Endodermal cell (in vitro differentiated cells): Measurements from ENCODE around the gene TMEM94. TPM values are rescaled to one million over a fixed set of nuclear protein-coding genes. Genes with fewer than 3 reads are reported as not detected.

Experiments
- DNase-seq: peaks from one replicate; pipeline ENCODE4 v3.0.0-alpha.2; 2017
- H3K27ac ChIP-seq: 2 replicates; pipeline ENCODE4 v1.5.1; 2013; ENCODE audit warnings: mild to moderate bottlenecking, low read depth, low read length, moderate library complexity
- H3K27me3 ChIP-seq: 2 replicates; pipeline ENCODE4 v1.6.1; 2013; ENCODE audit warnings: mild to moderate bottlenecking, low read length, moderate library complexity; ENCODE audit not compliant: insufficient read depth, control insufficient read depth, poor library complexity, severe bottlenecking
- H3K36me3 ChIP-seq: 2 replicates; pipeline ENCODE4 v1.7.0; 2013; ENCODE audit warnings: mild to moderate bottlenecking, low read length, moderate library complexity; ENCODE audit not compliant: control insufficient read depth, insufficient read depth
- H3K4me1 ChIP-seq: one replicate; pipeline ENCODE4 v1.7.0; 2013; ENCODE audit warnings: low read length; ENCODE audit not compliant: control insufficient read depth, insufficient read depth
- H3K4me3 ChIP-seq: 2 replicates; pipeline ENCODE4 v1.5.1; 2013; ENCODE audit warnings: mild to moderate bottlenecking, low read length, moderate library complexity
- H3K9ac ChIP-seq: 2 replicates; pipeline ENCODE4 v1.6.1; 2013; ENCODE audit warnings: mild to moderate bottlenecking, low read length, moderate library complexity; ENCODE audit not compliant: poor library complexity, severe bottlenecking; ENCODE audit errors: extremely low read depth
- H3K9me3 ChIP-seq: 2 replicates; pipeline ENCODE4 v1.6.1; 2013; ENCODE audit warnings: mild to moderate bottlenecking, low read length, moderate library complexity; ENCODE audit not compliant: control insufficient read depth
- H3K27ac Mint-ChIP-seq: 2 replicates; pipeline ENCODE4 v1.8.0; 2020; ENCODE audit warnings: mixed read lengths
- H3K27me3 Mint-ChIP-seq: 2 replicates; pipeline ENCODE4 v1.8.0; 2021; ENCODE audit warnings: mild to moderate bottlenecking, mixed read lengths; ENCODE audit not compliant: insufficient read depth
- H3K36me3 Mint-ChIP-seq: 2 replicates; pipeline ENCODE4 v1.8.0; 2020; ENCODE audit warnings: low read depth, mixed read lengths
- H3K4me1 Mint-ChIP-seq: 2 replicates; pipeline ENCODE4 v1.8.0; 2020; ENCODE audit warnings: mixed read lengths
- H3K4me3 Mint-ChIP-seq: 2 replicates; pipeline ENCODE4 v1.8.0; 2020; ENCODE audit warnings: mild to moderate bottlenecking, moderate library complexity, mixed read lengths
- H3K9me3 Mint-ChIP-seq: 2 replicates; pipeline ENCODE4 v1.8.0; 2020; ENCODE audit warnings: mild to moderate bottlenecking, mixed read lengths
- CTCF ChIP-seq: fragments of 200-600 bp; sonication (generic); conservative IDR thresholded peaks from 2 replicates; pipeline ENCODE4 v1.5.0; 2021; ENCODE audit warnings: antibody characterized with exemption, mild to moderate bottlenecking
- WGBS, 2 experiments: methylation state at CpG; one replicate each; pipeline versions ENCODE4 v1.1.5 to v1.1.7; 2013; ENCODE audit warnings: missing lambda C conversion rate in 2 of 2, mixed read lengths in 1 of 2; ENCODE audit not compliant: insufficient coverage in 1 of 2, insufficient read length in 1 of 2; 5-methylcytosine and 5-hydroxymethylcytosine counted together
- total RNA-seq, 2 donors: library from RNA; stranded (reverse); fragmentation: NEBNext Ultra II Directional in 1 of 2; extraction: Animal tissue kit (Norgen Biotek cat#: 25700) in 1 of 2; gene quantifications; 2 replicates in 1 of 2; 3 replicates in 1 of 2; pipeline ENCODE4 v1.2.1, GENCODE V29; 2021

TMEM94 gene
- total RNA-seq, 2 donors from 2014 or later, result 96.0 to 106 TPM

DNA sequence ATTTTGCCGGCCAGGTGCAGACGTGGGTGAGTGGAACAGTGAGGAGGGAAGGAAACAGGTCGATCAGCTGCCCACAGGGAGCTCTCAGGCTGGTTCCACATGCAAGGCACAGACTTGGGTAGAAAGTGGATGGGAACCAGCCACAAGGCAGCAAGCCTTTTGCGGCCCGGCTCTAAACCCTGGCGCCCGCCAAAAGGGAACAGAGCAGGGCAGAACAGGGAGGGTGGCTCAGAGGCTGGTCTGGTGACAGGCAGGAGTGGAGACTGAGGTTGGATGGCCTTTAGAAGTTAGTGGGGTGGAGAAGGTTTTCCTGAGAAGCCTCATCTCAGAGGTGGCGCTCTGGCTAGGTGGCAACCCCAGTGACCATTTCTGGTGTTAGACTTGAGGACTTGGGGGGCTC, 79.4 kb downstream of the TMEM94 start:
- Histone ChIP-seq H3K27ac (no peak overlapping the region), H3K9ac (no peak overlapping the region), H3K36me3 (peaks cover 5% of the 10 kb centered on the region), H3K9me3 (no peaks in the 10 kb centered on the region), H3K4me3 (no peak overlapping the region), H3K27me3 (no peaks in the 10 kb centered on the region), H3K4me1 (peaks cover 7% of the 10 kb centered on the region)
- H3K27ac Mint-ChIP-seq, result no peak overlapping the region
- DNase-seq, result no peak
- H3K27me3 Mint-ChIP-seq, result no peaks in the 10 kb centered on the region
- H3K9me3 Mint-ChIP-seq, result no peaks in the 10 kb centered on the region
- WGBS, 2 experiments, result 94 to 97% methylated on average over 5 to 8 of the region's 8 CpGs
- H3K36me3 Mint-ChIP-seq, result peaks cover 29% of the 10 kb centered on the region
- H3K4me3 Mint-ChIP-seq, result no peak overlapping the region
- H3K4me1 Mint-ChIP-seq, result peaks cover 26% of the 10 kb centered on the region
- no peak for TF ChIP-seq CTCF

GRCh38 chr17:75536366-75536765, 79.9 kb downstream of the TMEM94 start:
- no peak overlapping the region for H3K4me3 Mint-ChIP-seq
- Histone ChIP-seq H3K27me3 (no peaks in the 10 kb centered on the region), H3K9me3 (no peaks in the 10 kb centered on the region), H3K27ac (no peak overlapping the region), H3K4me3 (no peak overlapping the region), H3K4me1 (peaks cover 7% of the 10 kb centered on the region), H3K36me3 (peaks cover 5% of the 10 kb centered on the region), H3K9ac (no peak overlapping the region)
- no peaks in the 10 kb centered on the region for H3K9me3 Mint-ChIP-seq
- peaks cover 27% of the 10 kb centered on the region for H3K36me3 Mint-ChIP-seq
- whole genome bisulfite sequencing, 2 experiments, result 78 to 100% methylated on average over 3 to 9 of the region's 10 CpGs
- no peak for TF ChIP-seq CTCF
- DNase-seq, result no peak
- peak overlapping the region; percentile 75 for H3K27ac Mint-ChIP-seq
- no peaks in the 10 kb centered on the region for H3K27me3 Mint-ChIP-seq
- peaks cover 21% of the 10 kb centered on the region for H3K4me1 Mint-ChIP-seq

- DNase-seq, result no peak
- TF ChIP-seq CTCF, result no peak
- Histone ChIP-seq H3K9me3 (no peaks in the 10 kb centered on the region), H3K36me3 (no peaks in the 10 kb centered on the region), H3K4me3 (no peak overlapping the region), H3K9ac (no peak overlapping the region), H3K4me1 (peaks cover 20% of the 10 kb centered on the region), H3K27me3 (no peaks in the 10 kb centered on the region), H3K27ac (no peak overlapping the region)
- Mint-ChIP-seq H3K27me3 (no peaks in the 10 kb centered on the region), H3K9me3 (no peaks in the 10 kb centered on the region), H3K36me3 (peaks cover 11% of the 10 kb centered on the region), H3K4me1 (peaks cover 43% of the 10 kb centered on the region), H3K27ac (no peak overlapping the region), H3K4me3 (no peak overlapping the region)
- 90 to 94% methylated on average over 10 to 13 of the region's 13 CpGs for WGBS, 2 experiments
Observed at GRCh38 chr17:75539967-75540729, 83.7 kb downstream of the TMEM94 start.
